ENCODE results near the gene HAGHL.

Gene HAGHL

GRCh38 chr16:718389-718788 lies 8.5 kb upstream of the HAGHL start:
- TF ChIP-seq PPARA (CRISPR knock-in tag; IDR thresholded peaks at IDR 0.05; ENCODE audit: borderline replicate concordance) (no peak), RARB (CRISPR knock-in tag; IDR thresholded peaks at IDR 0.05) (no peak), CREB5 (CRISPR knock-in tag; IDR thresholded peaks at IDR 0.05; ENCODE audit: low read depth) (no peak), CSRNP3 (CRISPR knock-in tag; IDR thresholded peaks at IDR 0.05) (no peak), BACH2 (CRISPR knock-in tag; IDR thresholded peaks at IDR 0.05; ENCODE audit: borderline replicate concordance) (no peak), TSHZ2 (CRISPR knock-in tag; IDR thresholded peaks at IDR 0.05) (no peak), ZNF70 (CRISPR knock-in tag; IDR thresholded peaks at IDR 0.05) (no peak), ARNTL (CRISPR knock-in tag; IDR thresholded peaks at IDR 0.05; ENCODE audit: borderline replicate concordance, low read depth) (no peak), SNAI2 (CRISPR knock-in tag; IDR thresholded peaks at IDR 0.05) (no peak), TOX (CRISPR knock-in tag; IDR thresholded peaks at IDR 0.05; ENCODE audit: borderline replicate concordance) (no peak), ISL1 (CRISPR knock-in tag; IDR thresholded peaks at IDR 0.05) (no peak), OSR1 (CRISPR knock-in tag; IDR thresholded peaks at IDR 0.05) (no peak), ZNF8 (CRISPR knock-in tag; IDR thresholded peaks at IDR 0.05) (no peak), ZNF565 (CRISPR knock-in tag; conservative IDR thresholded peaks at IDR 0.05; ENCODE audit: low read depth) (no peak), ZFP30 (CRISPR knock-in tag; IDR thresholded peaks at IDR 0.05) (no peak)

GRCh38 chr16:718922-719321 lies 8.0 kb upstream of the HAGHL start:
- TF ChIP-seq ZFP3 (CRISPR knock-in tag; IDR thresholded peaks at IDR 0.05) (no peak), CREB5 (CRISPR knock-in tag; IDR thresholded peaks at IDR 0.05; ENCODE audit: low read depth) (no peak), BACH2 (CRISPR knock-in tag; IDR thresholded peaks at IDR 0.05; ENCODE audit: borderline replicate concordance) (no peak), TSHZ2 (CRISPR knock-in tag; IDR thresholded peaks at IDR 0.05) (no peak), PPARA (CRISPR knock-in tag; IDR thresholded peaks at IDR 0.05; ENCODE audit: borderline replicate concordance) (no peak), ISL1 (CRISPR knock-in tag; IDR thresholded peaks at IDR 0.05) (no peak), ZFP30 (CRISPR knock-in tag; IDR thresholded peaks at IDR 0.05) (no peak), TCF4 (CRISPR knock-in tag; IDR thresholded peaks at IDR 0.05; ENCODE audit: borderline replicate concordance) (no peak), TOX (CRISPR knock-in tag; IDR thresholded peaks at IDR 0.05; ENCODE audit: borderline replicate concordance) (no peak), CSDC2 (CRISPR knock-in tag; IDR thresholded peaks at IDR 0.05) (no peak)
- no peak for ATAC-seq

More at GRCh38 chr16:718389-718788, 8.5 kb upstream of the HAGHL start:
- ATAC-seq, result no peak

GRCh38 chr16:719815-720446 lies 7.0 kb upstream of the HAGHL start:
- no peak for TF ChIP-seq TOX (CRISPR knock-in tag; IDR thresholded peaks at IDR 0.05; ENCODE audit: borderline replicate concordance)
- peak; percentile 55; the same call in 1 of the 2 replicates for TF ChIP-seq GLIS3 (CRISPR knock-in tag; IDR thresholded peaks at IDR 0.05)
- peak; percentile 11 for ATAC-seq

All from SK-N-SH treated with all-trans-retinoic acid at 6 μM for 48 hours (cell line).